HG02970 (cell line): ENCODE measurements around the gene ADD1.
"Not testable (repeated sequence)": the region's sequence is repeated elsewhere in the genome, so short reads cannot be mapped to it uniquely, and the experiment has no call there.

Experiments used
- ATAC-seq: cut with Tn5 transposase; IDR thresholded peaks from one replicate; pipeline ENCODE4 v1.9.1; 2021; ENCODE audit warnings: mild to moderate bottlenecking, moderate library complexity, moderate number of reproducible peaks; ENCODE audit not compliant: unreplicated experiment, low FRiP score

The ADD1 gene

GRCh38 chr4:2910409-2910808, 66.8 kb downstream of the ADD1 start:
- no peak for ATAC-seq

- ATAC-seq = no peak
Observed at GRCh38 chr4:2911868-2912267, 68.2 kb downstream of the ADD1 start.

- no peak for ATAC-seq
Observed at GRCh38 chr4:2913168-2913567, 69.5 kb downstream of the ADD1 start.

GRCh38 chr4:2914256-2915126, 70.8 kb downstream of the ADD1 start:
- no peak for ATAC-seq

GRCh38 chr4:2915789-2916188, 72.1 kb downstream of the ADD1 start:
- ATAC-seq = no peak

GRCh38 chr4:2916696-2917095, 73.1 kb downstream of the ADD1 start:
- not testable (repeated sequence) for ATAC-seq

GRCh38 chr4:2918300-2918699, 74.7 kb downstream of the ADD1 start:
- ATAC-seq = not testable (repeated sequence)

- not testable (repeated sequence) for ATAC-seq
Observed at GRCh38 chr4:2918714-2919113, 75.1 kb downstream of the ADD1 start.

- not testable (repeated sequence) for ATAC-seq
Observed at GRCh38 chr4:2922453-2923101, 78.9 kb downstream of the ADD1 start.

GRCh38 chr4:2923141-2923551, 79.5 kb downstream of the ADD1 start:
- ATAC-seq = no peak

- ATAC-seq = no peak
Observed at GRCh38 chr4:2923668-2924173, 80.1 kb downstream of the ADD1 start.

- no peak for ATAC-seq
Observed at GRCh38 chr4:2924286-2924685, 80.6 kb downstream of the ADD1 start.

GRCh38 chr4:2924765-2925301, 81.2 kb downstream of the ADD1 start:
- ATAC-seq = no peak

- no peak for ATAC-seq
Observed at GRCh38 chr4:2925496-2925895, 81.9 kb downstream of the ADD1 start.

GRCh38 chr4:2925931-2926860, 82.6 kb downstream of the ADD1 start:
- no peak for ATAC-seq

- no peak for ATAC-seq
Observed at GRCh38 chr4:2927016-2927695, 83.5 kb downstream of the ADD1 start.

GRCh38 chr4:2927696-2928075, 84.0 kb downstream of the ADD1 start:
- ATAC-seq = no peak

GRCh38 chr4:2928242-2929176, 84.9 kb downstream of the ADD1 start:
- no peak for ATAC-seq

GRCh38 chr4:2929469-2929868, 85.8 kb downstream of the ADD1 start:
- ATAC-seq = no peak
